ENCODE results near the gene FAM168A.

FAM168A gene

GRCh38 chr11:73519266-73519665, 78.6 kb downstream of the FAM168A start:
- TF ChIP-seq CTCF (IDR thresholded peaks at IDR 0.05; ENCODE audit: low read depth, low read length, poor library complexity, severe bottlenecking): no peak
- no peak for TF ChIP-seq EZH2phosphoT487 (IDR thresholded peaks at IDR 0.05; ENCODE audit: borderline replicate concordance, low read length)
- no peak overlapping the region for H3K4me2 ChIP-seq (ENCODE audit: low read length)
- H3K4me3 ChIP-seq (ENCODE audit: low read length): no peak overlapping the region
- no peaks in the 10 kb centered on the region for H3K9me3 ChIP-seq (ENCODE audit: control insufficient read depth, insufficient read depth, low read length)
- no peaks in the 10 kb centered on the region for H3K36me3 ChIP-seq (ENCODE audit: control insufficient read depth, low read length)
- no peaks in the 10 kb centered on the region; the same call in 1 of the 2 replicates for H3F3A ChIP-seq (ENCODE audit: control insufficient read depth, insufficient read depth)
- H3K9me2 ChIP-seq (replicated peaks; ENCODE audit: control insufficient read depth, low read length): no peaks in the 10 kb centered on the region
- H4K20me1 ChIP-seq (ENCODE audit: control insufficient read depth, insufficient read depth, low read depth, low read length): peaks cover 6% of the 10 kb centered on the region; the same call in 1 of the 2 replicates
- H3K79me2 ChIP-seq (ENCODE audit: control insufficient read depth, low read length): peaks cover 19% of the 10 kb centered on the region
- peaks cover 17% of the 10 kb centered on the region for H3K4me1 ChIP-seq (ENCODE audit: control insufficient read depth, low read length)
- no peaks in the 10 kb centered on the region for H3K27me3 ChIP-seq (ENCODE audit: control insufficient read depth, low read length)
- H3K27ac ChIP-seq (ENCODE audit: low read depth, low read length): no peak overlapping the region

GRCh38 chr11:73518195-73518594, 79.7 kb downstream of the FAM168A start:
- Histone ChIP-seq H3K9me3 (ENCODE audit: control insufficient read depth, insufficient read depth, low read length) (no peaks in the 10 kb centered on the region), H3F3A (ENCODE audit: control insufficient read depth, insufficient read depth) (no peaks in the 10 kb centered on the region; the same call in 1 of the 2 replicates), H3K27ac (ENCODE audit: low read depth, low read length) (no peak overlapping the region), H3K4me2 (ENCODE audit: low read length) (no peak overlapping the region), H3K36me3 (ENCODE audit: control insufficient read depth, low read length) (no peaks in the 10 kb centered on the region), H3K27me3 (ENCODE audit: control insufficient read depth, low read length) (no peaks in the 10 kb centered on the region), H4K20me1 (ENCODE audit: control insufficient read depth, insufficient read depth, low read depth, low read length) (peaks cover 6% of the 10 kb centered on the region; the same call in 1 of the 2 replicates), H3K9me2 (replicated peaks; ENCODE audit: control insufficient read depth, low read length) (no peaks in the 10 kb centered on the region), H3K79me2 (ENCODE audit: control insufficient read depth, low read length) (peaks cover 21% of the 10 kb centered on the region), H3K4me1 (ENCODE audit: control insufficient read depth, low read length) (peaks cover 17% of the 10 kb centered on the region), H3K4me3 (ENCODE audit: low read length) (no peak overlapping the region)
- TF ChIP-seq EZH2phosphoT487 (IDR thresholded peaks at IDR 0.05; ENCODE audit: borderline replicate concordance, low read length): no peak
- no peak for TF ChIP-seq CTCF (IDR thresholded peaks at IDR 0.05; ENCODE audit: low read depth, low read length, poor library complexity, severe bottlenecking)

DNA sequence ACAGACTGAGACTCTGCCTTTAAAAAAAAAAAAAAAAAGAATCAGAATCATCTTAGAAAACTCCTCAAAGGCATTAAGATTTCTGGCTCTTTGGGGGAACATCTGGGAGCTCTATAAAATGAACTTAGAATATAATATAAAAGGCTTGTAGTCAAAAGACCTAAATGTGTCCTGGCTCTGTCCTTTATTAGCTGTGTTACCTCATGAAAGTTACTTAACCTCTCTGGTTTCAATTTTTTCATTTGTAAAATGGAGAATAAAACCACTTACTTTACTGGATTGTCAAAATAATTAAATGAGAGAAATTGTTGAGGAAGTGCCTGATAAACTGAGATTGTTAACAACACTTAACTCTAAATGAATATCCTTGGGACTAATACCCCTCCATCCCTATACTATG, 81.8 kb downstream of the FAM168A start:
- Histone ChIP-seq H3K4me1 (ENCODE audit: control insufficient read depth, low read length) (peaks cover 8% of the 10 kb centered on the region), H3K27me3 (ENCODE audit: control insufficient read depth, low read length) (no peaks in the 10 kb centered on the region), H3K79me2 (ENCODE audit: control insufficient read depth, low read length) (peaks cover 21% of the 10 kb centered on the region), H3K27ac (ENCODE audit: low read depth, low read length) (no peak overlapping the region), H3K36me3 (ENCODE audit: control insufficient read depth, low read length) (no peaks in the 10 kb centered on the region), H4K20me1 (ENCODE audit: control insufficient read depth, insufficient read depth, low read depth, low read length) (peaks cover 6% of the 10 kb centered on the region; the same call in 1 of the 2 replicates), H3K9me3 (ENCODE audit: control insufficient read depth, insufficient read depth, low read length) (no peaks in the 10 kb centered on the region), H3K9me2 (replicated peaks; ENCODE audit: control insufficient read depth, low read length) (no peaks in the 10 kb centered on the region), H3K4me3 (ENCODE audit: low read length) (no peak overlapping the region), H3K4me2 (ENCODE audit: low read length) (no peak overlapping the region), H3F3A (ENCODE audit: control insufficient read depth, insufficient read depth) (no peaks in the 10 kb centered on the region; the same call in 1 of the 2 replicates)
- no peak for TF ChIP-seq EZH2phosphoT487 (IDR thresholded peaks at IDR 0.05; ENCODE audit: borderline replicate concordance, low read length)
- TF ChIP-seq CTCF (IDR thresholded peaks at IDR 0.05; ENCODE audit: low read depth, low read length, poor library complexity, severe bottlenecking): no peak

Data from DOHH2 (cell line).